ENCODE measurements around the gene WDR35. TPM values are rescaled to one million over a fixed set of nuclear protein-coding genes. Genes with fewer than 3 reads are reported as not detected.

WDR35 gene
- total and polyA plus RNA-seq, 2 donors from 2014 or later: 6.0 to 21.2 TPM

GRCh38 chr2:19963386-19963785 lies 26.5 kb downstream of the WDR35 start:
- Histone ChIP-seq H3K36me3 (ENCODE audit: control insufficient read depth in 2 of 3, insufficient read depth in 3 of 3, low read length in 3 of 3) (peaks cover 2 to 6% (median 3%) of the 10 kb centered on the region in 3 donors), H3K9ac (ENCODE audit: low read length in 3 of 3) (no peak overlapping the region), H3K4me1 (ENCODE audit: control insufficient read depth in 2 of 3, insufficient read depth in 2 of 3, low read depth in 1 of 3, low read length in 3 of 3) (no peaks in the 10 kb centered on the region), H3K27ac (ENCODE audit: low read depth in 2 of 2, low read length in 2 of 2) (no peak overlapping the region), H3K9me3 (ENCODE audit: control insufficient read depth in 2 of 3, insufficient read depth in 1 of 3, low read length in 3 of 3) (no peaks in the 10 kb centered on the region), H3K27me3 (ENCODE audit: control insufficient read depth, insufficient read depth, low read length) (no peaks in the 10 kb centered on the region), H3K4me3 (ENCODE audit: low read length in 3 of 3) (no peak overlapping the region)
- DNase-seq: no peak
- no peak for FAIRE-seq
- TF ChIP-seq CTCF (IDR thresholded peaks at IDR 0.05; ENCODE audit: borderline replicate concordance, extremely low read depth, insufficient read depth): no peak
- intact Hi-C loops (cut with DNase I): no loop called here

GRCh38 chr2:19955544-19956422 lies 34.1 kb downstream of the WDR35 start:
- H3K4me3 ChIP-seq (ENCODE audit: low read length in 3 of 3): no peak overlapping the region
- no peaks in the 10 kb centered on the region for H3K27me3 ChIP-seq (ENCODE audit: control insufficient read depth, insufficient read depth, low read length)
- peak; percentile 86 for FAIRE-seq
- TF ChIP-seq CTCF (IDR thresholded peaks at IDR 0.05; ENCODE audit: borderline replicate concordance, extremely low read depth, insufficient read depth): peak; percentile 77
- no peaks in the 10 kb centered on the region for H3K36me3 ChIP-seq (ENCODE audit: control insufficient read depth in 2 of 3, insufficient read depth in 3 of 3, low read length in 3 of 3)
- no peak overlapping the region for H3K9ac ChIP-seq (ENCODE audit: low read length in 3 of 3)
- H3K4me1 ChIP-seq (ENCODE audit: control insufficient read depth in 2 of 3, insufficient read depth in 2 of 3, low read depth in 1 of 3, low read length in 3 of 3): no peaks in the 10 kb centered on the region
- no peaks in the 10 kb centered on the region for H3K9me3 ChIP-seq (ENCODE audit: control insufficient read depth in 2 of 3, insufficient read depth in 1 of 3, low read length in 3 of 3)
- intact Hi-C loops (cut with DNase I): no loop called here
- DNase-seq: peak in 4 of 5 donors; percentile 50 to 90 (median 73)
- H3K27ac ChIP-seq (ENCODE audit: low read depth in 2 of 2, low read length in 2 of 2): no peak overlapping the region

GRCh38 chr2:19949071-19949470 lies 40.8 kb downstream of the WDR35 start:
- H3K9me3 ChIP-seq (ENCODE audit: control insufficient read depth in 2 of 3, insufficient read depth in 1 of 3, low read length in 3 of 3): no peaks in the 10 kb centered on the region
- H3K27ac ChIP-seq (ENCODE audit: low read depth in 2 of 2, low read length in 2 of 2): no peak overlapping the region
- FAIRE-seq (no peak), DNase-seq (peak in 1 of 5 donors; percentile 18)
- H3K36me3 ChIP-seq (ENCODE audit: control insufficient read depth in 2 of 3, insufficient read depth in 3 of 3, low read length in 3 of 3): peaks cover 0 to 5% (median 0%) of the 10 kb centered on the region in 3 donors
- H3K4me1 ChIP-seq (ENCODE audit: control insufficient read depth in 2 of 3, insufficient read depth in 2 of 3, low read depth in 1 of 3, low read length in 3 of 3): no peaks in the 10 kb centered on the region
- TF ChIP-seq CTCF (IDR thresholded peaks at IDR 0.05; ENCODE audit: borderline replicate concordance, extremely low read depth, insufficient read depth): no peak
- no peak overlapping the region for H3K9ac ChIP-seq (ENCODE audit: low read length in 3 of 3)
- no peaks in the 10 kb centered on the region for H3K27me3 ChIP-seq (ENCODE audit: control insufficient read depth, insufficient read depth, low read length)
- H3K4me3 ChIP-seq (ENCODE audit: low read length in 3 of 3): no peak overlapping the region
- intact Hi-C loops (cut with DNase I): no loop called here
